SK-N-SH (cell line): ENCODE results near the gene DOK1.

ENCODE experiments used
- CTCF ChIP-seq: fragments of 200-600 bp; sonication (generic); IDR thresholded peaks from 2 replicates; pipeline ENCODE4 v1.6.1; 2017; ENCODE audit warnings: antibody characterized with exemption, mild to moderate bottlenecking, moderate library complexity
- GABPA ChIP-seq: IDR thresholded peaks from 2 replicates; pipeline ENCODE4 v1.4.0; 2012; ENCODE audit warnings: low read depth, mild to moderate bottlenecking
- MAX ChIP-seq: IDR thresholded peaks from 2 replicates; pipeline ENCODE4 v1.4.0; 2012; ENCODE audit warnings: low read depth
- RCOR1 ChIP-seq: fragments of 150-350 bp; IDR thresholded peaks from 2 replicates; pipeline ENCODE4 v1.6.1; 2017; ENCODE audit warnings: antibody characterized with exemption, low read length
- RFX5 ChIP-seq: IDR thresholded peaks from 2 replicates; pipeline ENCODE4 v1.6.1; 2012; ENCODE audit warnings: mild to moderate bottlenecking, improper control_type of control experiment, low read length
- TF ChIP-seq, protein P1 (sequence below): IDR thresholded peaks from 2 replicates; pipeline ENCODE4; 2012

DNA sequence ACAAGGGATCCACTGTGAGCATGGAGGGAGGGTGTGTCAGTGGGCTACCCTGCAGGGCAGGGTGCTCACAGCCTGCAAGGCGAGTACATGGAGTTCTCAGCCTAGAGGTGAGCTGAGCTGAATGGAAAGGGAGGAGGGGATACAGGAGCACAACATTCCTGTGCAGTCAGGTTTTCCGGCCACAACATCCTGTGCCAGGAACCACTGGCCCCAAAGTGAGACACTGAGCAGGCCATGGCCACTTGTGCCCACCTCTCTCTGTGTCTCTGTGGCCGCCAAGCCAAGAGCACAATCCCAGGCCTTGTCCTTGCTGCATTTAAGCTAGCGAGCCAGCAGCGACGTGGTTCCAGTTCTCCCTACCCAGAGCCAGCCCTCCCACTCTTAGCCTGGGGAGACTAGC lies 6.1 kb downstream of the DOK1 start:
- TF ChIP-seq CTCF = no peak
- no peak for TF ChIP-seq RCOR1
- TF ChIP-seq, protein P1, sequence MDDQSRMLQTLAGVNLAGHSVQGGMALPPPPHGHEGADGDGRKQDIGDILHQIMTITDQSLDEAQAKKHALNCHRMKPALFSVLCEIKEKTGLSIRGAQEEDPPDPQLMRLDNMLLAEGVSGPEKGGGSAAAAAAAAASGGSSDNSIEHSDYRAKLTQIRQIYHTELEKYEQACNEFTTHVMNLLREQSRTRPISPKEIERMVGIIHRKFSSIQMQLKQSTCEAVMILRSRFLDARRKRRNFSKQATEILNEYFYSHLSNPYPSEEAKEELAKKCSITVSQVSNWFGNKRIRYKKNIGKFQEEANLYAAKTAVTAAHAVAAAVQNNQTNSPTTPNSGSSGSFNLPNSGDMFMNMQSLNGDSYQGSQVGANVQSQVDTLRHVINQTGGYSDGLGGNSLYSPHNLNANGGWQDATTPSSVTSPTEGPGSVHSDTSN = no peak
- TF ChIP-seq MAX = no peak
- TF ChIP-seq RFX5 = no peak
- no peak for TF ChIP-seq GABPA
